ACC112 (cell line): ENCODE data around the gene ZER1.

ENCODE experiments used
- H2AFZ ChIP-seq: fragments of 200-600 bp; sonication (generic); one replicate; pipeline ENCODE4 v1.6.0; 2017; ENCODE audit warnings: antibody characterized with exemption, low read length; ENCODE audit not compliant: unreplicated experiment
- H3K27ac ChIP-seq: fragments of 200-600 bp; sonication (generic); 2 replicates; pipeline ENCODE4 v1.5.1; 2014; ENCODE audit warnings: low read depth, mild to moderate bottlenecking, antibody characterized with exemption, low read length, moderate library complexity
- H3K27me3 ChIP-seq: fragments of 200-600 bp; sonication (generic); 2 replicates; pipeline ENCODE4 v1.6.1; 2014; ENCODE audit warnings: mild to moderate bottlenecking, antibody characterized with exemption, low read length, moderate library complexity, mixed read lengths; ENCODE audit not compliant: insufficient read depth
- H3K36me3 ChIP-seq: fragments of 200-600 bp; sonication (generic); 2 replicates; pipeline ENCODE4 v1.6.1; 2016; ENCODE audit warnings: mild to moderate bottlenecking, antibody characterized with exemption, low read length, moderate library complexity, mixed read lengths; ENCODE audit not compliant: insufficient read depth
- H3K4me1 ChIP-seq: fragments of 200-600 bp; sonication (generic); one replicate; pipeline ENCODE4 v1.6.1; 2016; ENCODE audit warnings: low read length, mixed read lengths; ENCODE audit not compliant: insufficient read depth, unreplicated experiment, control insufficient read depth
- H3K4me3 ChIP-seq: fragments of 200-600 bp; sonication (generic); 2 replicates; pipeline ENCODE4 v1.5.1; 2014; ENCODE audit warnings: mild to moderate bottlenecking, low read depth, low read length
- H3K79me2 ChIP-seq: fragments of 200-600 bp; sonication (generic); one replicate; pipeline ENCODE4 v1.6.0; 2016; ENCODE audit warnings: low read length; ENCODE audit not compliant: control insufficient read depth, unreplicated experiment, insufficient read depth

Gene ZER1

DNA sequence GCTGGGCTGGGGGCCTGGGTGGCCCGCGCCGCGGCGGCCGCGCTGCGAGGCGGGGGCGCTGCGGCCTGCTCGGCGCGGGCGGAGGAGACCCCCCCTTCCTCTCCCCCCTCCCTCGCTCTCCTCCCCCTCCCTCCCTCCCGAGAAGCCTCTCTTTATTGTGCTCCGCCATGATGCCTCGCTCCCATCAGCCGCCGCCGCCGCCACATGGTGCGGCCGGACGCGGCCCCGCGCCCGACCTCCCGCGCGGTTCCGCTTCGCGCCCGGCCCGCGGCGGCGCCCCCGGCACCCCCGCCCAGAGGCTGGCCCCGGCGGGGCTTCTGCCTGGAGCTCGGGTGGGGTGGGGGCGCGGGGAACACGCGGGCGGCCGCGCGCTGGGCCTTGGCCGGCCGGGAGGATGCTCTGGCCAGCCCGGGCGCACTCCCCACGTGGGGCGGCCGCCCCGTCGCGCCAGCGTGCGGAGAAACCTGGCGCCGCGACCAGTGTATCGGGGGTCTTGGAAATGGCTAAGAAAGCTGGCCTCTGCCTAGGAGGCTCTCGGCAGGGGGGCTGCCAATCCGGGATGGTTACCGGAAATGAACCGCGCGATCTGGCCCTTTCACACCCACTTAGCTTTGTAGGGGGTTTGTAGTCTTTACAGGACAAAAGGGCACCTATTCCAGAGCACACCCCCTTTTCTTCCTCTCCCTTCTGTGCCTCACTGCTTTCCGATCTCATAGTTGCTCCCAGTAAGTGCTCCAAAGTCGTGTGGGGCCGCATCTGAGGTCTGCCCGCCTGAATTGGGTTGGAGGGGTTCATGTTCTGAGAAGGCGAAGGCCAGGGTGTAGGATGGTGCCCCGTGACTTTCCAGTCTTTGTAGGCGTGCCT, 81.7 kb downstream of the ZER1 start:
- Histone ChIP-seq H3K4me3 (peak overlapping the region; percentile 89), H3K36me3 (peaks cover 29% of the 10 kb centered on the region), H3K79me2 (peaks cover 50% of the 10 kb centered on the region), H3K27ac (peak overlapping the region; percentile 48; the same call in 1 of the 2 replicates), H3K4me1 (peaks cover 31% of the 10 kb centered on the region), H3K27me3 (no peaks in the 10 kb centered on the region), H2AFZ (peak overlapping the region; percentile 40)

DNA sequence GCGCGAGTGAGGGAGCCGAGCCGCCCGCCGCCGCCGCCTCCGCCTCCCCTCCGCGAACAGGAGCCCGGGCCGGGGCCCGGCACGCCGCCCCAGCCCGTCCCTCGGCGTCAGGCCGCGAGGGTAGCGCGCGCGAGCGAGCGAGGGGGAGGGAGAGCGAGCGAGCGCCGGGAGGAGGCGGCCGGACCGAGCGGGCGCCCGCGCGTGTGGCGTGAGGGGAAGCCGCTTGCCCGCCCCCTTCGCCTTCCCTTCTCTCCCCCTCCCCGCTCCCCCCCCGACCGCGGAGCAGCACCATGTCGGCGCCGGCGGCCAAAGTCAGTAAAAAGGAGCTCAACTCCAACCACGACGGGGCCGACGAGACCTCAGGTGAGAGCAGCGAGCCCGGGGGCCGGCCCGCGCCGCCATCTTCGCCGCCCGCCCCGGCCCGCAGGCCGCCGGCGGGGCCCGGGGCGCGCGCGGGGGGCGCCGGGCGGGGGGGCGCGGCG, 82.4 kb downstream of the ZER1 start:
- H3K36me3 ChIP-seq, result peaks cover 27% of the 10 kb centered on the region

DNA sequence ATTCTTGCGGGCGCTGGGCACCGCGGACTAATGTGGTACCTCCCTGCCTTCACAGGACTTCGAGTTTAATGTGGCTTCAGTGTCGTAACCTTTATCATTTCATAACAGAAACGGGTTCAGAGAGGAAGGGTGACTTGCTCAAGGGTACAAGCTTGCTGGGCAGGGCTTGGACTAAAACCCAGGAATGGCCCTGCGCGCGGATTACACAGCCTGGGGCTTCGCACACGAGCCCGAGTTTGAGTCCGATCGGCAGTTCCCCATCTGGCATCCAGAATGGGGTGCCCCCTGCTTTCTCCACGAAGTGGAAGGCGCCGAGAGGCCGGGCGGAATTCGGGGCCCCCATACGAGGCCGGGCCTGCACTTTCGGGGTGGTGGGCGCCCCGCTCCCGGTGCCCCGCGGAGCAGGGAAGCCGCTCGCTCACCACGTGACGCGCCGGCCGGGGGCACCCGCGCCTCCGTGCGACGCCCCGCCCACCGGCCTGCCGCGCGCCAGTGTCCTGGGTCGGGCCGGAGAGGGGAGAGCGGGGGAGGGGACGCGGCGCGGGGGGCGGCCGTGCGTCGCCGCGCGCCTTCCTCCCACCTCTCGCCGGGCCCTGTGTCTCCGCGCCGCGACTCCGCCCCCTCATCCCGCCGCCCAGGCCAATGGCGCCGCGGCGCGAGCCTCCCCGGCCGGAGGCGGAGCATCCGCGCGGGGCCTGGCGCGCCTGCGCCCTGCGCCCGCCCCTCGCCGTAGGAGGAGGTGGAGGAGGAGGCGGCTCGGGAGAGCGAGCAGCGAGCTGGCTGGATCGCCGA, 83.0 kb downstream of the ZER1 start, which contains the start of gene SET:
SET (plus strand) TSS at position 722 of the 792 bp plus-strand sequence. CDS start 361 bp downstream, outside the sequence.
- H3K4me3 ChIP-seq, result peak within 1 kb of the TSS; percentile 89
- no peaks in the 10 kb centered on the region for H3K27me3 ChIP-seq
- peak within 1 kb of the TSS; percentile 40 for H2AFZ ChIP-seq
- peaks cover 54% of the 10 kb centered on the region for H3K79me2 ChIP-seq
- H3K4me1 ChIP-seq, result peaks cover 32% of the 10 kb centered on the region
- H3K27ac ChIP-seq, result peak within 1 kb of the TSS; percentile 71
- peaks cover 23% of the 10 kb centered on the region for H3K36me3 ChIP-seq

More for the DNA sequence above, 82.4 kb downstream of the ZER1 start:
- no peak overlapping the region for H2AFZ ChIP-seq
- H3K4me3 ChIP-seq, result peak overlapping the region; percentile 73
- peak overlapping the region; percentile 71 for H3K27ac ChIP-seq
- peaks cover 49% of the 10 kb centered on the region for H3K79me2 ChIP-seq
- no peaks in the 10 kb centered on the region for H3K27me3 ChIP-seq
- H3K4me1 ChIP-seq, result peaks cover 32% of the 10 kb centered on the region

DNA sequence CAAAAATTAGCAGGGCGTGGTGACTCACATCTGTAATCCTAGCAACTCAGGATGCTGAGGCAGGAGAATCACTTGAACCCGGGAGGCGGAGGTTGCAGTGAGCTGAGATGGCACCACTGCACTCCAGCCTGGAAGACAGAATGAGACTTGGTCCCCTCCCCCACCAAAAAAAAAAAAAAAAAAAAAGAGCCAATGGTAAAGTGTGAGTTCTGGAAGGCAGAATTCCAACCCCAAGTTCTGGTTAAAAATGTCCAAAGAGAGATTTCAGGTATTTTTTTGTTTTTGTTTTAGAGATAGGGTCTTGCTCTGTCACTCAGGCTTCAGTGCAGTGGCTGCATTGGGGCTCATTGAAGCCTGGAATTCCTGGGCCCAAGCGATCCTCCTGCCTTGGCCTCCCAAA, 84.3 kb downstream of the ZER1 start:
- H3K27me3 ChIP-seq, result no peaks in the 10 kb centered on the region
- no peak overlapping the region for H2AFZ ChIP-seq
- no peak overlapping the region for H3K27ac ChIP-seq
- H3K36me3 ChIP-seq, result peaks cover 16% of the 10 kb centered on the region
- H3K79me2 ChIP-seq, result peaks cover 57% of the 10 kb centered on the region
- no peak overlapping the region for H3K4me3 ChIP-seq
- H3K4me1 ChIP-seq, result peaks cover 32% of the 10 kb centered on the region

DNA sequence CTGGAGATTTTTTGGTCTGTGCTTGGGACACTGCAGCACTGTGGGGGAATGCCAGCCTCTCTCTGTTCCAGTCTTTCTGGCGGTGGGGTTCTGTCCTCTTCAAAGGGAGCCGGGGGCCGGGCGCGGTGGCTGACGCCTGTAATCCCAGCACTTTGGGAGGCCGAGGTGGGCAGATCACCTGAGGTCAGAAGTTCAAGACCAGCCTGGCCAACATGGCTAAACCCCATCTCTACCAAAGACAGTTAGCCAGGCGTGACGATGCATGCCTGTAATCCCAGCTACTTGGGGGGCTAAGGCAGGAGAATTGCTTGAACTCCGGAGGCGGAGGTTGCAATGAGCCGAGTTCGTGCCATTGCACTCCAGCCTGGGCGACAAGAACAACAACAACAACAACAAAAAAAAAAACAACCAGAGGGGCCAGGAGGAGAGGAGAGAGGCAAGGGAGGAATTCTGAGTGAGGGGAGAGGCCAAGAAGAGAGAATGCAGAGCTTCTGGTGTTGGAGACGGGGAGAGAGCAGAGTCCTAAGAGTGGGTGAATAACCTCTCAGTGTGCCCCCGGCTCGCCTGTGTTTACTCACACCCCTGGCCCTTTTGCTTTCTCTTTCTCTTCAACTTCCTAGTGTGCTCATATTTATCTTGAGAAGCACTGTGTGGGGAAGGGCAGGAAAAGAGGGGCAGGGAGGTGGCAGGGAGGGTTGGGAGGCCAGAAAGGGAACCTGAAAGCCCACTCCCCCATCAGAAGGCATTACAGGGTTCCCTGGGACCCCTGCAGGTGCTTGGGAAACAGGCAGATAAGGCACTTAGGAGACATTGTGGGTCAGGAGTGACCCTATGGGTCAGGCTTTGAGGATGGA, 85.9 kb downstream of the ZER1 start:
- peaks cover 44% of the 10 kb centered on the region for H3K79me2 ChIP-seq
- H3K36me3 ChIP-seq, result peaks cover 3% of the 10 kb centered on the region; the same call in 1 of the 2 replicates
- H2AFZ ChIP-seq, result peak overlapping the region; percentile 41
- H3K27ac ChIP-seq, result peak overlapping the region; percentile 33; the same call in 1 of the 2 replicates
- H3K4me3 ChIP-seq, result peak overlapping the region; percentile 86
- H3K27me3 ChIP-seq, result no peaks in the 10 kb centered on the region
- peaks cover 23% of the 10 kb centered on the region for H3K4me1 ChIP-seq

DNA sequence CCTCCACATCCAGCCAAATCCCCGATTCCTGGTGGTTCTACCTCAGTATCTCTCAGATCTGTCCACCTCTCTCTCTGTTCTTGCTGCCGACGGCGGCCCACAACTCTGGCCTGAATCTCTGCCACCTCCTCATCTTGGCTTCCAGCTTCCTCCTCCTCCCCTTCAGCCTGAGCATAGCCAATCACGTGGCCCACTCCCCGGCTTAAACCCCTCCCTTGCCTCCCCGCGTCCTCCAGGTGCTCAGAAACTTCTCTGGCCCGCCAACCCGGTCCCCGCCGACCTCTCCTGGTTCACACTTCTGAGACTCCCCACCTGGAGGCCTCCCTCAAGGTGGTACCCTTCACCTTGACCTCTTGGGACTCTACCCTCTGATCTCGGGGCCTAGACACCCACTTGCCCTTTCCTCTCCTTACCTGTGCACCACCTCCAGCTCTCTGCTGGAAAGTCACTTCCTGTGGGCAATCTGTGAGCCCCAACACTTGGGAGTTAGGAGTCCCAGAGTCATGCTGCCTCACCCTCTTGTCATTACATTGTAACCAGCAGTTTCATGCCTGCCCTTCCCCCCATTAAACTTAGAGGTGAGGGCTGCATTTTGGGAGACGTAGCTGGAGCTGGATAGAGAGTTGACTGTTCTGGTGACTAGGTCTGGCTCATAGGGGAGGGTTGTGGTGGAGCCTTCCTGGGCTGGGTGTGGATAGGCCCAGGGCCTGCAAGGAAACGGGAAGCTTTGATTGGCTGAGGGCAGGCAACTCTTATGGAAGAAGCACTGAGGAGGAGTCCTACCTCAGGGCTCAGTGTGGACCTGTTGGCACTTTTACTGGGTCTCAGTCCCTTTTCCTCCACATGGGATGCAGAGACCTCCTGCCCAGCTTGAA, 87.2 kb downstream of the ZER1 start:
- H2AFZ ChIP-seq, result peak overlapping the region; percentile 39
- H3K4me3 ChIP-seq, result peak overlapping the region; percentile 86
- peaks cover 2% of the 10 kb centered on the region; the same call in 1 of the 2 replicates for H3K36me3 ChIP-seq
- H3K27me3 ChIP-seq, result no peaks in the 10 kb centered on the region
- H3K79me2 ChIP-seq, result peaks cover 33% of the 10 kb centered on the region
- H3K4me1 ChIP-seq, result peaks cover 26% of the 10 kb centered on the region
- H3K27ac ChIP-seq, result peak overlapping the region; percentile 6

DNA sequence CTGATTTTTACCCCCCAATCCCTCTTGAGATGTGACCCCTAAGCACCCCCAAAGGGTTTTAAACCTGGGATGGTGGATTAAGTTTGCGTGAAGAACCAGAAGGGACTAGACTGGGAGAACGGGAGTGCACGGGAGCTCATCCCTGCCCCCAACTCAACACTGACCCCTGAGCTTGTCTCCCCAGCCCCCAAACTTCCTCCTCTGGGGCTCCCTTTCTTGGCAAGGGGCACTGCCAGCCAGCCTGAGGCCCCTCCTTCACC, 87.7 kb downstream of the ZER1 start:
- Histone ChIP-seq H3K36me3 (peaks cover 2% of the 10 kb centered on the region; the same call in 1 of the 2 replicates), H3K27ac (peak overlapping the region; percentile 6), H3K79me2 (peaks cover 30% of the 10 kb centered on the region), H3K4me3 (peak overlapping the region; percentile 86), H2AFZ (peak overlapping the region; percentile 19), H3K27me3 (no peaks in the 10 kb centered on the region), H3K4me1 (peaks cover 27% of the 10 kb centered on the region)

DNA sequence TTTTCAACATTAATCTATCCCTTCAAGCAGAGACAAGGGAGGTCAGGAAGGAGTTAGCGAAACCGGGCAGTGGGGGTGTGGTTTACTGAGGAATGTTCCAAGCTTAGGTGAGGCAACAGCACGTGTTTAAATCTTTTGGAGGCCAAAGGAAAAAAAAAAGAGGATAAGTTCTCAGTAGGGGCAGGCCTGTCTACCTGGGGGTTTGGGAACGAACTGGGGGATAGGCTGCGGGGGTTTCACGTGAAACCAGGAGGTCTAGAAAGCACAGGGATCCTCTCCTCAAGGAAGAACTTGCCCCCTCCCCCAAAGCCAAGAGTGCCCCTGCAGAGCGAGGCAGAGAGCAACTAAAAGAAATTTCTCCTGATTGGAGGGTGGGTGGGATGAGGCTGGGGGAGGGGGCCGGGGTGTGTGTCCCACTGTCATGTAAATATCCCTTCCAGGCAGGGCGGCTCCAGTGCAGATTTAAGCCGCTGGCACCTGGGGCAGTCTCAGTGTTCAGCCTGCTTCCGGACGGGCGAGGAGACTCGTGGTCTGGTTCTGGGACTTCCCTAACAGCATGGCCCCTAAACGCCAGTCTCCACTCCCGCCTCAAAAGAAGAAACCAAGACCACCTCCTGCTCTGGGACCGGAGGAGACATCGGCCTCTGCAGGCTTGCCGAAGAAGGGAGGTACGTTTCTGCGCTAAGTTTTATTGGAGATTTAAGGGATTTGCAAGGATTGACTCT, 88.2 kb downstream of the ZER1 start:
- H3K36me3 ChIP-seq, result peaks cover 2% of the 10 kb centered on the region; the same call in 1 of the 2 replicates
- H3K4me3 ChIP-seq, result peak overlapping the region; percentile 86
- H3K79me2 ChIP-seq, result peaks cover 30% of the 10 kb centered on the region
- peak overlapping the region; percentile 6 for H3K27ac ChIP-seq
- H3K4me1 ChIP-seq, result peaks cover 27% of the 10 kb centered on the region
- no peaks in the 10 kb centered on the region for H3K27me3 ChIP-seq
- peak overlapping the region; percentile 19 for H2AFZ ChIP-seq
